ENCODE measurements around the gene ATP10A.

The ATP10A gene

GRCh38 chr15:25800761-25801515 lies 62.2 kb downstream of the ATP10A start:
- Histone ChIP-seq H3K4me2 (ENCODE audit: low read length) (no peak overlapping the region), H2AFZ (no peak overlapping the region), H3K79me2 (peaks cover 21% of the 10 kb centered on the region), H3K27me3 (ENCODE audit: control insufficient read depth, insufficient read depth, low read length) (no peaks in the 10 kb centered on the region), H3K4me1 (peaks cover 6% of the 10 kb centered on the region), H3K9me3 (ENCODE audit: control insufficient read depth, low read length) (no peaks in the 10 kb centered on the region), H3K27ac (no peak overlapping the region), H3K4me3 (ENCODE audit: low read depth, low read length) (no peak overlapping the region), H3K36me3 (ENCODE audit: control insufficient read depth, insufficient read depth, low read length) (no peaks in the 10 kb centered on the region), H3K9ac (no peak overlapping the region)
- TF ChIP-seq CTCF (IDR thresholded peaks at IDR 0.05), result no peak

- H3K27ac ChIP-seq, result no peak overlapping the region
- H3K4me2 ChIP-seq (ENCODE audit: low read length), result no peak overlapping the region
- peaks cover 6% of the 10 kb centered on the region for H3K4me1 ChIP-seq
- no peaks in the 10 kb centered on the region for H3K27me3 ChIP-seq (ENCODE audit: control insufficient read depth, insufficient read depth, low read length)
- H3K4me3 ChIP-seq (ENCODE audit: low read depth, low read length), result no peak overlapping the region
- no peak overlapping the region for H3K9ac ChIP-seq
- peaks cover 21% of the 10 kb centered on the region for H3K79me2 ChIP-seq
- no peaks in the 10 kb centered on the region for H3K9me3 ChIP-seq (ENCODE audit: control insufficient read depth, low read length)
- no peaks in the 10 kb centered on the region for H3K36me3 ChIP-seq (ENCODE audit: control insufficient read depth, insufficient read depth, low read length)
- TF ChIP-seq CTCF (IDR thresholded peaks at IDR 0.05), result no peak
- H2AFZ ChIP-seq, result no peak overlapping the region
These were observed 63.0 kb downstream of the ATP10A start for GRCh38 chr15:25799906-25800700.

- H3K4me2 ChIP-seq (ENCODE audit: low read length), result no peak overlapping the region
- no peaks in the 10 kb centered on the region for H3K9me3 ChIP-seq (ENCODE audit: control insufficient read depth, low read length)
- H3K4me1 ChIP-seq, result peaks cover 6% of the 10 kb centered on the region
- H3K9ac ChIP-seq, result no peak overlapping the region
- no peaks in the 10 kb centered on the region for H3K36me3 ChIP-seq (ENCODE audit: control insufficient read depth, insufficient read depth, low read length)
- peaks cover 16% of the 10 kb centered on the region for H3K79me2 ChIP-seq
- no peak for TF ChIP-seq CTCF (IDR thresholded peaks at IDR 0.05)
- H3K4me3 ChIP-seq (ENCODE audit: low read depth, low read length), result no peak overlapping the region
- no peak overlapping the region for H2AFZ ChIP-seq
- H3K27ac ChIP-seq, result no peak overlapping the region
- H3K27me3 ChIP-seq (ENCODE audit: control insufficient read depth, insufficient read depth, low read length), result no peaks in the 10 kb centered on the region
These were observed 64.9 kb downstream of the ATP10A start for GRCh38 chr15:25797936-25798901.

GRCh38 chr15:25797511-25797935 lies 65.6 kb downstream of the ATP10A start:
- Histone ChIP-seq H3K27ac (no peak overlapping the region), H3K36me3 (ENCODE audit: control insufficient read depth, insufficient read depth, low read length) (no peaks in the 10 kb centered on the region)

More at GRCh38 chr15:25797511-25797935, 65.6 kb downstream of the ATP10A start:
- H3K4me3 ChIP-seq (ENCODE audit: low read depth, low read length), result no peak overlapping the region
- no peaks in the 10 kb centered on the region for H3K9me3 ChIP-seq (ENCODE audit: control insufficient read depth, low read length)
- no peak overlapping the region for H3K4me2 ChIP-seq (ENCODE audit: low read length)
- TF ChIP-seq CTCF (IDR thresholded peaks at IDR 0.05), result no peak
- no peaks in the 10 kb centered on the region for H3K27me3 ChIP-seq (ENCODE audit: control insufficient read depth, insufficient read depth, low read length)
- H3K9ac ChIP-seq, result no peak overlapping the region
- peaks cover 16% of the 10 kb centered on the region for H3K79me2 ChIP-seq
- H2AFZ ChIP-seq, result no peak overlapping the region
- peaks cover 6% of the 10 kb centered on the region for H3K4me1 ChIP-seq
